Measurements from ENCODE around the gene ACOX1.

DNA sequence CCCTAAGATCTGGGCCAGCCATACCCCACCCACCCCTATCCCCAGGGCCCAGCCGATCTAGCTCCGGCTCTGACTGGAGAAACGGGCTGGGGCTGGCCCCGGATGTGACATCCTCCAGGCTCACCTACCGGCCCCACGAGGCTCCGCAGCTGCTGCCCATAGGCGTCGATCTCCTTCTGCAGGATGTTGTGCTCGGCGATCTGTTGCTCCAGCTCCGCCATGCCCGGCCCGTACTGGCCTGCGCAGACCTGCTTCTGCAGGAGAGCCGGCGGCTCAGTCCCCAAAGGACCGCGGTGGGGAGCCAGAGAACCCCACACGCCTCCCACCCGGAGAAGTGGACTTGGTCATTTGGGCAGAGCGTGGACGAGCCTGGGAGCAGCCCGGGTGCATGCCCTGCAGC, 43.3 kb upstream of the ACOX1 start:
- TF ChIP-seq, protein P1, sequence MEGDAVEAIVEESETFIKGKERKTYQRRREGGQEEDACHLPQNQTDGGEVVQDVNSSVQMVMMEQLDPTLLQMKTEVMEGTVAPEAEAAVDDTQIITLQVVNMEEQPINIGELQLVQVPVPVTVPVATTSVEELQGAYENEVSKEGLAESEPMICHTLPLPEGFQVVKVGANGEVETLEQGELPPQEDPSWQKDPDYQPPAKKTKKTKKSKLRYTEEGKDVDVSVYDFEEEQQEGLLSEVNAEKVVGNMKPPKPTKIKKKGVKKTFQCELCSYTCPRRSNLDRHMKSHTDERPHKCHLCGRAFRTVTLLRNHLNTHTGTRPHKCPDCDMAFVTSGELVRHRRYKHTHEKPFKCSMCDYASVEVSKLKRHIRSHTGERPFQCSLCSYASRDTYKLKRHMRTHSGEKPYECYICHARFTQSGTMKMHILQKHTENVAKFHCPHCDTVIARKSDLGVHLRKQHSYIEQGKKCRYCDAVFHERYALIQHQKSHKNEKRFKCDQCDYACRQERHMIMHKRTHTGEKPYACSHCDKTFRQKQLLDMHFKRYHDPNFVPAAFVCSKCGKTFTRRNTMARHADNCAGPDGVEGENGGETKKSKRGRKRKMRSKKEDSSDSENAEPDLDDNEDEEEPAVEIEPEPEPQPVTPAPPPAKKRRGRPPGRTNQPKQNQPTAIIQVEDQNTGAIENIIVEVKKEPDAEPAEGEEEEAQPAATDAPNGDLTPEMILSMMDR (IDR thresholded peaks at IDR 0.05; ENCODE audit: insufficient read depth, low read length) = no peak
- TF ChIP-seq SPI1 (IDR thresholded peaks at IDR 0.05; ENCODE audit: borderline replicate concordance, low read depth) = no peak
- TF ChIP-seq POLR2AphosphoS5 (IDR thresholded peaks at IDR 0.05; ENCODE audit: low read depth) = no peak
- TF ChIP-seq, protein P2, sequence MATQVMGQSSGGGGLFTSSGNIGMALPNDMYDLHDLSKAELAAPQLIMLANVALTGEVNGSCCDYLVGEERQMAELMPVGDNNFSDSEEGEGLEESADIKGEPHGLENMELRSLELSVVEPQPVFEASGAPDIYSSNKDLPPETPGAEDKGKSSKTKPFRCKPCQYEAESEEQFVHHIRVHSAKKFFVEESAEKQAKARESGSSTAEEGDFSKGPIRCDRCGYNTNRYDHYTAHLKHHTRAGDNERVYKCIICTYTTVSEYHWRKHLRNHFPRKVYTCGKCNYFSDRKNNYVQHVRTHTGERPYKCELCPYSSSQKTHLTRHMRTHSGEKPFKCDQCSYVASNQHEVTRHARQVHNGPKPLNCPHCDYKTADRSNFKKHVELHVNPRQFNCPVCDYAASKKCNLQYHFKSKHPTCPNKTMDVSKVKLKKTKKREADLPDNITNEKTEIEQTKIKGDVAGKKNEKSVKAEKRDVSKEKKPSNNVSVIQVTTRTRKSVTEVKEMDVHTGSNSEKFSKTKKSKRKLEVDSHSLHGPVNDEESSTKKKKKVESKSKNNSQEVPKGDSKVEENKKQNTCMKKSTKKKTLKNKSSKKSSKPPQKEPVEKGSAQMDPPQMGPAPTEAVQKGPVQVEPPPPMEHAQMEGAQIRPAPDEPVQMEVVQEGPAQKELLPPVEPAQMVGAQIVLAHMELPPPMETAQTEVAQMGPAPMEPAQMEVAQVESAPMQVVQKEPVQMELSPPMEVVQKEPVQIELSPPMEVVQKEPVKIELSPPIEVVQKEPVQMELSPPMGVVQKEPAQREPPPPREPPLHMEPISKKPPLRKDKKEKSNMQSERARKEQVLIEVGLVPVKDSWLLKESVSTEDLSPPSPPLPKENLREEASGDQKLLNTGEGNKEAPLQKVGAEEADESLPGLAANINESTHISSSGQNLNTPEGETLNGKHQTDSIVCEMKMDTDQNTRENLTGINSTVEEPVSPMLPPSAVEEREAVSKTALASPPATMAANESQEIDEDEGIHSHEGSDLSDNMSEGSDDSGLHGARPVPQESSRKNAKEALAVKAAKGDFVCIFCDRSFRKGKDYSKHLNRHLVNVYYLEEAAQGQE (IDR thresholded peaks at IDR 0.05; ENCODE audit: insufficient replicate concordance, low read depth) = no peak
- TF ChIP-seq GABPA (IDR thresholded peaks at IDR 0.05; ENCODE audit: low read depth) = no peak

Measured in HL-60 (cell line).